RWPE1 (cell line): ENCODE measurements around the gene KLHL42.

Experiments
- CTCF ChIA-PET: fragments of 350-600 bp; sonication (Branson Sonifier 250); formaldehyde crosslinking; extraction: SDS; loops from one replicate; lab custom pipeline; 2021; lab: Yijun Ruan, JAX
- POLR2A ChIA-PET: fragments of 400-600 bp; formaldehyde crosslinking; extraction: SDS; loops from one replicate; lab custom pipeline; 2020; ENCODE audit warnings: antibody characterized with exemption; ENCODE audit not compliant: low non-redundant PET; lab: Yijun Ruan, JAX
- DNase-seq: peaks from one replicate; pipeline ENCODE4 v3.0.0; 2012; ENCODE audit warnings: low spot score
- H3K27ac ChIP-seq: fragments of 450-650 bp; 2 replicates; pipeline ENCODE4 v1.5.1; 2017
- TF ChIP-seq, protein P1 (sequence below): fragments of 450-650 bp; conservative IDR thresholded peaks from 2 replicates; pipeline ENCODE4 v1.5.1; 2017; ENCODE audit warnings: low read depth, mild to moderate bottlenecking

KLHL42 gene

DNA sequence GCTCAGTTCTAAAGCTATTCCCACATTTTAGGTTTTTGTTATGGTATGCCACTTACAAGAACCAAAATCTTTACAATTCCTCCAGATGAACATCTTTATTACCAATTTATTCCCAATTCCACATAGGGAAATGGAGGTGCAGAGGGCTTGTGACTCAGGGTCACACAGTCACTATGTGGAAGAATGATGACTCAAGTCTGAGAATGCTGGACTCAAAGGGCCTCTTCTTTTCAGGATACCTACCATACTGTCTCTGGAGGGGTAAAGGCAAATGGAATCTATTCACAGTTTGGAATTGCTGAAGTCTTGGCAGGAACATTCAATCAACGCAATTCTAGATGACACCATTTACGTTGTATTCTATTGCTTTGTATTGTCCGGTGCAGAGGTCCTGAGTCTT lies 48.2 kb downstream of the KLHL42 start:
- TF ChIP-seq, protein P1, sequence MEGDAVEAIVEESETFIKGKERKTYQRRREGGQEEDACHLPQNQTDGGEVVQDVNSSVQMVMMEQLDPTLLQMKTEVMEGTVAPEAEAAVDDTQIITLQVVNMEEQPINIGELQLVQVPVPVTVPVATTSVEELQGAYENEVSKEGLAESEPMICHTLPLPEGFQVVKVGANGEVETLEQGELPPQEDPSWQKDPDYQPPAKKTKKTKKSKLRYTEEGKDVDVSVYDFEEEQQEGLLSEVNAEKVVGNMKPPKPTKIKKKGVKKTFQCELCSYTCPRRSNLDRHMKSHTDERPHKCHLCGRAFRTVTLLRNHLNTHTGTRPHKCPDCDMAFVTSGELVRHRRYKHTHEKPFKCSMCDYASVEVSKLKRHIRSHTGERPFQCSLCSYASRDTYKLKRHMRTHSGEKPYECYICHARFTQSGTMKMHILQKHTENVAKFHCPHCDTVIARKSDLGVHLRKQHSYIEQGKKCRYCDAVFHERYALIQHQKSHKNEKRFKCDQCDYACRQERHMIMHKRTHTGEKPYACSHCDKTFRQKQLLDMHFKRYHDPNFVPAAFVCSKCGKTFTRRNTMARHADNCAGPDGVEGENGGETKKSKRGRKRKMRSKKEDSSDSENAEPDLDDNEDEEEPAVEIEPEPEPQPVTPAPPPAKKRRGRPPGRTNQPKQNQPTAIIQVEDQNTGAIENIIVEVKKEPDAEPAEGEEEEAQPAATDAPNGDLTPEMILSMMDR: no peak
- CTCF ChIA-PET: interaction anchor here (0.6 kb wide), 1 partner anchor 422 kb away, joined by 4 read pairs; no protein-coding TSS in a partner anchor
- DNase-seq: no peak
- POLR2A ChIA-PET: no interaction called here
- no peak overlapping the region for H3K27ac ChIP-seq

DNA sequence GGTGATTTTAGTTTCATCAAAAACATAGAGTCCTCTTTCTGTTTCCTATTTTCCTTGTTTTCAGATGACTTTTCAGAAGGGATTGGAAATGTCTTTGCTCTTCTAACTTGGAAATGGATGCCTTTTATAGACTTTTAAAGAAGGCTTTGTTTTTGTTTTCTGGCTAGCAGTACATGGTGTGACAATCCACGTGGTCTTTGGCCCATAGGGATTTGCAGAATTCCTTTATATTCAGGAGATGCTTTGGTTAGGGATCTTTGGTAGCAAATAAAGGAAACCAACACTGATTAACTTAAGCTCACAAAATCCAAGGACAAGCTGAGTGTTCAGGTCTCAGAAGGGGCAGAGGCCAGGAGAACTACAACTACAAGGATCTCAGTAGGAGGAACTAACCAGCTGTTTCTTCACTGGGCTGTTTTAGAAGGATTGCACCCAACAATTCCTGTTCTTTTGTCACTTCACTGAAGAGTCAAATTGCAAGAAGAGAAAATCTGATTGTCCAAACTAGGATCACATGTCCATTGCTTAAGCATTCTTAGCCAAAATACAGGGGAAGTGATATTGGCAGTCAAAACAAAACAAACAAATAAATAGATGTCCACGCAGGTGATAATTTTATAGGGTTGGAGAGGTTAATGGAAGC lies 58.6 kb downstream of the KLHL42 start:
- no peak for DNase-seq
- POLR2A ChIA-PET: no interaction called here
- CTCF ChIA-PET: no interaction called here

DNA sequence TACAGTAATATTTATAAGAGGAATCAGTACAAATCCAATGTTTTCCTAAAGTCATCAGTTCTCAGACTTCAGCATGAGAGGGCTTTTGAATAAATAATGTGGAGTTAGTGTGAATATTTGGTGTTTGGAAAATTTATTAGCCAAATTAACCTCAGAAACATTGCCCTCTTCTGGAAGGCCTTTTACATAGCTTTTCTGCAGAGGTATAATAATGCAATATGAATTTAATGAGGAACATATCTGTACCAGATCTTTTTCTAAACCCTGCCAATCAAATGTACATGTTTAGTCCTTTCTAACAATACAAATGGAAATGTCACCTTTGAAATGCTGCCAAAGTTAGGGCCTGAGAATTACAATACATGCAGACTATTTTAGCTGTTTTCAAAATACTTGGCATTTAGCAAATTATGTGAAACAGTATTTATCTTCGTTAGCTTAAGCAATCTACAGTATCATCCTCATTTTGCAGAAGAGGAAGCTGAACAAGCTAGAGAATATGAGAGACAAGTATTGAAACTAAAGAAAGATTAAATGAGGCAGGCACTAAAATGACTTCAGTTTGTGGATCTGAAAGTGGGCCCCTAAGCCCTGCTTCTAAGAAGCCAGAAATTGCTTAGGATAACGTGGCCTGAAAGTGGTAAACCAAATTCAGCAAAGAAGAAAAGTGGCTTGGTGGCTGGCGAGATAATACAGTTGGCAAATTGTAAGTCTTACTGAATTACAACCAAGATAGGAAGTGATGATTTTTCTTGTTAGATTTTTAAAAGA lies 60.4 kb downstream of the KLHL42 start:
- ChIA-PET CTCF (interaction anchor here (0.6 to 0.9 kb wide), 3 partner anchors 19 to 101 kb away, joined by 3 to 4 read pairs (median 3); no protein-coding TSS in a partner anchor), POLR2A (no interaction called here)
- DNase-seq: no peak
- TF ChIP-seq, protein P1: 0 out of 2 replicates have a peak, but pooled peaks have one; percentile 17
- H3K27ac ChIP-seq: no peak overlapping the region

More for the DNA sequence above, 58.6 kb downstream of the KLHL42 start:
- TF ChIP-seq, protein P1: no peak
- H3K27ac ChIP-seq: no peak overlapping the region

DNA sequence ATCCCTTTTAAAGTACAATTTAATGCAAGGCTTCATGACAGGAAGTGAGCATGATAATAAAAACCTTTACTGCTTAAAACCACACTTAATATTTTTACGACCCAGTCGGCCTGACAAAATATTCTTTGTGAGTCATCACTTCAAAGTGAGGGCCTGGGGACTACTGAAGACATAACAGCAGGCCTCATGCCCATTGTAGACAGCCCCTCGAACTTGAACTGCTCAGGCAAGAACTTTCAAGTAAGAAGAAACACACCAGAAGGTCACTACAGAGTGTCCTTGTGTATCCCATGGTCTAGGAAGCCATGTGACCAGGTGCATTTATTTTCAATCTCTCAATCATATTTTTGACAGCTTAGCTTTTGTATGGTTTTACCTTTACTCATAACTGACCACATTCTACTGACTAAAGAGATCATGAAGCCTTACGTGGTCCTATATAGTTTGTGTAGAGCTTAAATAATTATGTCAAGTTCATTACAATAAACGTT lies 61.4 kb downstream of the KLHL42 start:
- POLR2A ChIA-PET: no interaction called here
- H3K27ac ChIP-seq: no peak overlapping the region
- TF ChIP-seq, protein P1: no peak
- DNase-seq: no peak
- CTCF ChIA-PET: interaction anchor here (0.5 kb wide), 1 partner anchor 53 kb away, joined by 3 read pairs; no protein-coding TSS in a partner anchor

DNA sequence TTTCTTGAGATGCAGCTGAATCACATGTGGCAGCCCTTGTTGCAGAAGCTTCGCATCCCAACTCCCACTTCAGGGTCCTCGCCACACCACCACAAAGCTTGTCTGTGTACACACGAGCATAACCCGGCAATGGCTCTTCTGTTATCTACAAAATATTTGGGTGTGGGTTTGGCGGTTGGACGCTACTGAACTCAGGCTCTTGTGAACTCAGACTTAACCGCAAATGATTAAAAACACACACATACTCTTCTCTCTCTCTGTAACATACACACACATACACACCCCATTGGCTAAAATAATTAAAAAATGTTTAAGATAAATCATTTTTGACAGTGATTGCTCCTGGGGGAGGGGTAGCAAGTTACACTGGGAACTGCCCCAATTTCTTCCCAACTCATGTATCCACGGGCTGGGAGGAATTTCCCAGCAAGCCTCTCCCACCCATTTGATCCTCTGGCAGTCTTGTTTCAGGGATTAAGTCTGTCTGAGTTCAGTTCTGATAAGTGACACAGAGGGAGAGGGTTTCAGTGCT lies 63.7 kb downstream of the KLHL42 start:
- TF ChIP-seq, protein P1: no peak
- H3K27ac ChIP-seq: peak overlapping the region; percentile 56
- DNase-seq: no peak
- CTCF ChIA-PET: no interaction called here
- POLR2A ChIA-PET: no interaction called here

DNA sequence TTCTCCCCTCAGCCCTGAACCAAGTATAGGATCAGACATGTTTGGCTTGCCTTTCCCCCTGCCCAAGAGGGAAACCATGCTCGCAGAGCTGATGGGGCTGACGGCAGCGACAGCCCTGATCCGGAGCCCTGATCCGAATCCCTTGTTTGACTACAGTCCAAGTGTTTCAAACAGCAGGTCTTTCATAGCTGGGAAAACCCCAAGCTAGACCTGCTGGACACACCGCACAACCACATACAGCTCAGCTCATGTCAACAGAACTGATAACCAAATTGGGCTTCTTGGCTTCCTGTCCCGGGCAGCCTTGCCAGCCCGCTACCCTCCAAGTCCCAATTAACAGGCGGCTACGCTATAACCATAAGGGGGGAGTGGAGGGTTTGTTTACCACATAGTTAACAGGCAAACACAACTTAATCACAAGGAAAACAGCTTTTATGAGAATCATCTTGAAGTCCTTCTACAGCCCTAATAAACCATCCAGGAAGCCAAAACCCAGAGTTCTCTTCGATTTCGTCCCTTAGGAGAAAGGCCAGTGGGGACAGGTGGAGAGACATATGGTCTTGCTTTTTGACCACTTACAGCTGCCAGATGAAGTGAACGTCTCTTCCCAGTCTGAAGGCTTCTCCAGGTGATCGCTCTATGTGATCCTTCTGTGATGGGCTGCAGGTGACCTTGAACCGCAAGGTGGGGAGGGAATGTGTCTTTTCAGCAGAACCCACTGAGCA lies 64.5 kb downstream of the KLHL42 start:
- no peak for DNase-seq
- CTCF ChIA-PET: interaction anchor here (0.5 kb wide), 1 partner anchor 110 kb away, joined by 3 read pairs; no protein-coding TSS in a partner anchor
- TF ChIP-seq, protein P1: no peak

More for the DNA sequence above, 64.5 kb downstream of the KLHL42 start:
- peak overlapping the region; percentile 56 for H3K27ac ChIP-seq
- POLR2A ChIA-PET: no interaction called here
